HCT116 (cell line): ENCODE results near the gene MAP1LC3B. TPM values are rescaled to one million over a fixed set of nuclear protein-coding genes. Genes with fewer than 3 reads are reported as not detected.

Source experiments
- ATAC-seq: fragments of 200-7000 bp; cut with Tn5 transposase; 2 replicates; pipeline ENCODE4 v1.9.1; 2020; ENCODE audit warnings: mild to moderate bottlenecking, moderate library complexity
- BruUV-seq: library from RNA; stranded (reverse); fragments of 400-500 nt; replicated peaks from 2 replicates; lab custom pipeline; 2021; lab: Mats Ljungman, UMichigan
- CTCF ChIA-PET: fragments of 300-600 bp; sonication (Branson Sonifier 250); formaldehyde crosslinking; loops from one replicate; lab custom pipeline; 2021; ENCODE audit warnings: antibody characterized with exemption; lab: Charles Lee
- POLR2A ChIA-PET: fragments of 300-600, 350-600 bp; sonication (Branson Sonifier 250); formaldehyde crosslinking; loops from one replicate; lab custom pipeline; 2021; ENCODE audit warnings: antibody characterized with exemption; lab: Charles Lee
- RAD21 ChIA-PET, 2 experiments: fragments of 300-600 bp; sonication (Branson Sonifier 250); formaldehyde crosslinking; loops; one replicate each; lab custom pipeline; 2023; ENCODE audit warnings: low total read pairs in 2 of 2; ENCODE audit not compliant: uncharacterized antibody in 2 of 2, unreplicated experiment in 2 of 2, low non-redundant PET in 1 of 2; lab: Charles Lee
- DNase-seq: peaks from one replicate; pipeline ENCODE4 v3.0.0-alpha.2; 2010; ENCODE audit warnings: low read depth, low spot score
- H2AFZ ChIP-seq: fragments of 200-600 bp; shearing (Covaris generic), sonication (generic); 2 replicates; pipeline ENCODE4 v1.6.1; 2017; ENCODE audit warnings: low read depth, mixed run types, mixed read lengths, antibody characterized with exemption, low read length; ENCODE audit not compliant: poor library complexity, severe bottlenecking
- H3K27ac ChIP-seq: 2 replicates; pipeline ENCODE4 v1.5.1; 2012; ENCODE audit warnings: low read depth, low read length
- H3K27me3 ChIP-seq: fragments of 200-600 bp; sonication (generic); 2 replicates; pipeline ENCODE4 v1.6.1; 2016; ENCODE audit warnings: mixed run types, low read length, mixed read lengths; ENCODE audit not compliant: insufficient read depth
- H3K36me3 ChIP-seq, 2 experiments: fragments of 200-500 bp in 1 of 2; fragments of 200-600 bp in 1 of 2; sonication (Bioruptor generic) in 1 of 2; sonication (generic) in 1 of 2; 2 replicates each; pipeline versions ENCODE4 v1.5.1 to v1.6.1; 2014 to 2016; ENCODE audit warnings: low read length in 2 of 2, inconsistent platforms in 1 of 2, mixed read lengths in 1 of 2, mixed run types in 1 of 2; ENCODE audit not compliant: insufficient read depth in 2 of 2, control insufficient read depth in 1 of 2
- H3K4me1 ChIP-seq, 2 experiments: fragments of 200-600 bp in 1 of 2; sonication (generic) in 1 of 2; 2 replicates each; pipeline versions ENCODE4 v1.5.1 to v1.6.1; 2012 to 2017; ENCODE audit warnings: low read length in 2 of 2, inconsistent platforms in 1 of 2, mild to moderate bottlenecking in 1 of 2, mixed read lengths in 1 of 2, mixed run types in 1 of 2, moderate library complexity in 1 of 2; ENCODE audit not compliant: insufficient read depth in 2 of 2, control insufficient read depth in 1 of 2
- H3K4me2 ChIP-seq: fragments of 200-600 bp; sonication (generic); 2 replicates; pipeline ENCODE4 v1.6.1; 2017; ENCODE audit warnings: mixed run types, low read length, mixed read lengths
- H3K4me3 ChIP-seq, 2 experiments: fragments of 200-600 bp in 1 of 2; sonication (generic) in 1 of 2; replicated peaks in 1 of 2; 2 replicates each; pipeline ENCODE4 v1.5.1; 2011 to 2016; ENCODE audit warnings: low read length in 2 of 2, control low read depth in 1 of 2, low read depth in 1 of 2, mild to moderate bottlenecking in 1 of 2, mixed read lengths in 1 of 2, mixed run types in 1 of 2
- H3K79me2 ChIP-seq: fragments of 200-600 bp; sonication (generic); 2 replicates; pipeline ENCODE4 v1.6.1; 2017; ENCODE audit warnings: mild to moderate bottlenecking, mixed run types, low read length, moderate library complexity, mixed read lengths; ENCODE audit not compliant: insufficient read depth
- H3K9ac ChIP-seq: fragments of 200-600 bp; sonication (generic); 2 replicates; pipeline ENCODE4 v1.6.1; 2016; ENCODE audit warnings: low read length, mixed read lengths
- H3K9me2 ChIP-seq: fragments of 200-600 bp; sonication (generic), shearing (Covaris generic); 2 replicates; pipeline ENCODE4 v1.6.1; 2017; ENCODE audit warnings: mixed run types, mild to moderate bottlenecking, moderate library complexity; ENCODE audit not compliant: insufficient read depth
- H3K9me3 ChIP-seq, 2 experiments: fragments of 200-500 bp in 1 of 2; fragments of 200-600 bp in 1 of 2; sonication (Bioruptor generic) in 1 of 2; sonication (generic) in 1 of 2; 2 replicates each; pipeline ENCODE4 v1.6.1; 2014 to 2017; ENCODE audit warnings: low read length in 2 of 2, mixed read lengths in 2 of 2, inconsistent platforms in 1 of 2, low read depth in 1 of 2, mild to moderate bottlenecking in 1 of 2, mixed run types in 1 of 2, moderate library complexity in 1 of 2; ENCODE audit not compliant: control insufficient read depth in 1 of 2, insufficient read depth in 1 of 2
- H4K20me1 ChIP-seq: fragments of 200-600 bp; sonication (generic), shearing (Covaris generic); 2 replicates; pipeline ENCODE4 v1.6.1; 2017; ENCODE audit warnings: mixed run types, mild to moderate bottlenecking, moderate library complexity; ENCODE audit not compliant: insufficient read depth
- CEBPB ChIP-seq: IDR thresholded peaks from 2 replicates; pipeline ENCODE4 v1.6.1; 2012; ENCODE audit warnings: low read depth
- SP1 ChIP-seq: IDR thresholded peaks from 2 replicates; pipeline ENCODE4 v1.6.1; 2012; ENCODE audit warnings: low read depth
- intact Hi-C: fragments of 100-400 bp; cut with micrococcal nuclease; formaldehyde crosslinking; loops from 2 replicates; pipeline ENCODE4 v1.10.0; 2022
- total RNA-seq: library from RNA; stranded (reverse); gene quantifications from one replicate; pipeline ENCODE4 v1.2.1, GENCODE V29; 2021; ENCODE audit not compliant: unreplicated experiment
- TF ChIP-seq, protein P1 (sequence below), 3 experiments: fragments of 200-600 bp in 1 of 3; sonication (generic) in 1 of 3; IDR thresholded peaks in 2 of 3; conservative IDR thresholded peaks in 1 of 3; 2 replicates each; pipeline ENCODE4 v1.5.1; 2012 to 2017; ENCODE audit warnings: low read depth in 2 of 3, low read length in 2 of 3, antibody characterized with exemption in 1 of 3, borderline replicate concordance in 1 of 3, control low read depth in 1 of 3, mild to moderate bottlenecking in 1 of 3, mixed read lengths in 1 of 3, mixed run types in 1 of 3, moderate library complexity in 1 of 3; ENCODE audit not compliant: insufficient read depth in 1 of 3
- TF ChIP-seq, protein P2 (sequence below): IDR thresholded peaks from 2 replicates; pipeline ENCODE4 v1.6.1; 2011; ENCODE audit warnings: mild to moderate bottlenecking, low read length, moderate library complexity; ENCODE audit not compliant: insufficient replicate concordance; ENCODE audit errors: extremely low read depth

Gene MAP1LC3B
- total RNA-seq, 1 experiment from 2014 or later, result 93.8 TPM

DNA sequence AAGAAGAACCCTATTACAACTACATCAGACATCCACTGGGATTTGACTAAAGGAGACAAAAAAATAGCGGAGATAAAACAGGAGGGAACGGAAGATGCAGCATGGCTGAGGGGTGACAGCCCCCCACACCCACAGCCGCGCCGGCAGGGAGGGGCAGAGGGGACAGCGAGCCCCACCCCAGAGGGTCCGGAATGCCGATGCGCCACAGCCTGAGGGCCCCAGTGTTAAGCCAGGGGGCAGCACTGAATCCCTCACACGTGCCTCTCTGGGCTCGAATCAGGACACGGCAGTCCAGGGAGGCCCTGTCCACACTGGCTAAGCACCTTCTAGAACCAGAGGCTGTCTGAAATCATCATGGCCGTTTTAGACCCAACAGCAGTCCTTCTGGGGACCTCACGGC, 18.8 kb downstream of the MAP1LC3B start:
- DNase-seq (no peak), ATAC-seq (no peak)
- H3K4me2 ChIP-seq, result no peak overlapping the region
- ChIA-PET RAD21 (no interaction called here), POLR2A (no interaction called here)
- no peaks in the 10 kb centered on the region for H3K79me2 ChIP-seq
- H3K36me3 ChIP-seq, result peaks cover 26 to 30% of the 10 kb centered on the region in 2 experiments; a peak in 3 of 4 replicates
- no TSS peak for BruUV-seq
- H4K20me1 ChIP-seq, result peaks cover 25% of the 10 kb centered on the region
- H3K9ac ChIP-seq, result no peak overlapping the region
- no peak overlapping the region for H3K27ac ChIP-seq
- H3K27me3 ChIP-seq, result no peaks in the 10 kb centered on the region
- no peaks in the 10 kb centered on the region for H3K9me2 ChIP-seq
- H3K4me3 ChIP-seq, result no peak overlapping the region
- H3K4me1 ChIP-seq, result peaks cover 24 to 34% of the 10 kb centered on the region in 2 experiments
- TF ChIP-seq, protein P1, sequence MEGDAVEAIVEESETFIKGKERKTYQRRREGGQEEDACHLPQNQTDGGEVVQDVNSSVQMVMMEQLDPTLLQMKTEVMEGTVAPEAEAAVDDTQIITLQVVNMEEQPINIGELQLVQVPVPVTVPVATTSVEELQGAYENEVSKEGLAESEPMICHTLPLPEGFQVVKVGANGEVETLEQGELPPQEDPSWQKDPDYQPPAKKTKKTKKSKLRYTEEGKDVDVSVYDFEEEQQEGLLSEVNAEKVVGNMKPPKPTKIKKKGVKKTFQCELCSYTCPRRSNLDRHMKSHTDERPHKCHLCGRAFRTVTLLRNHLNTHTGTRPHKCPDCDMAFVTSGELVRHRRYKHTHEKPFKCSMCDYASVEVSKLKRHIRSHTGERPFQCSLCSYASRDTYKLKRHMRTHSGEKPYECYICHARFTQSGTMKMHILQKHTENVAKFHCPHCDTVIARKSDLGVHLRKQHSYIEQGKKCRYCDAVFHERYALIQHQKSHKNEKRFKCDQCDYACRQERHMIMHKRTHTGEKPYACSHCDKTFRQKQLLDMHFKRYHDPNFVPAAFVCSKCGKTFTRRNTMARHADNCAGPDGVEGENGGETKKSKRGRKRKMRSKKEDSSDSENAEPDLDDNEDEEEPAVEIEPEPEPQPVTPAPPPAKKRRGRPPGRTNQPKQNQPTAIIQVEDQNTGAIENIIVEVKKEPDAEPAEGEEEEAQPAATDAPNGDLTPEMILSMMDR (IDR thresholded peaks at IDR 0.05 in 2 of 3, conservative IDR thresholded peaks at IDR 0.05 in 1 of 3; ENCODE audit: borderline replicate concordance in 1 of 3, insufficient read depth in 1 of 3, low read depth in 2 of 3, low read length in 2 of 3), result peak in 2 of 3 experiments; percentile 17 to 34; a peak in 1 of 6 replicates
- TF ChIP-seq, protein P2, sequence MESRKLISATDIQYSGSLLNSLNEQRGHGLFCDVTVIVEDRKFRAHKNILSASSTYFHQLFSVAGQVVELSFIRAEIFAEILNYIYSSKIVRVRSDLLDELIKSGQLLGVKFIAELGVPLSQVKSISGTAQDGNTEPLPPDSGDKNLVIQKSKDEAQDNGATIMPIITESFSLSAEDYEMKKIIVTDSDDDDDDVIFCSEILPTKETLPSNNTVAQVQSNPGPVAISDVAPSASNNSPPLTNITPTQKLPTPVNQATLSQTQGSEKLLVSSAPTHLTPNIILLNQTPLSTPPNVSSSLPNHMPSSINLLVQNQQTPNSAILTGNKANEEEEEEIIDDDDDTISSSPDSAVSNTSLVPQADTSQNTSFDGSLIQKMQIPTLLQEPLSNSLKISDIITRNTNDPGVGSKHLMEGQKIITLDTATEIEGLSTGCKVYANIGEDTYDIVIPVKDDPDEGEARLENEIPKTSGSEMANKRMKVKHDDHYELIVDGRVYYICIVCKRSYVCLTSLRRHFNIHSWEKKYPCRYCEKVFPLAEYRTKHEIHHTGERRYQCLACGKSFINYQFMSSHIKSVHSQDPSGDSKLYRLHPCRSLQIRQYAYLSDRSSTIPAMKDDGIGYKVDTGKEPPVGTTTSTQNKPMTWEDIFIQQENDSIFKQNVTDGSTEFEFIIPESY, result no peak
- TF ChIP-seq CEBPB (no peak), SP1 (no peak)
- TF ChIP-seq, all 23 proteins: peak for 1
- Histone ChIP-seq H2AFZ (no peak overlapping the region), H3K9me3 (no peaks in the 10 kb centered on the region)
- CTCF ChIA-PET, result interaction anchor here (0.9 kb wide), 1 partner anchor 51 kb away, joined by 3 read pairs; no protein-coding TSS in a partner anchor
- intact Hi-C loops, result no loop called here
